SK-N-MC (cell line): ENCODE measurements around the gene RP9.

Experiments
- EZH2 ChIP-seq: fragments of 200-600 bp; sonication (generic); IDR thresholded peaks from one replicate; pipeline ENCODE4 v1.6.1; 2017; ENCODE audit warnings: antibody characterized with exemption
- POLR2AphosphoS5 ChIP-seq: IDR thresholded peaks from 2 replicates; pipeline ENCODE4 v1.6.1; 2012; ENCODE audit warnings: mild to moderate bottlenecking, low read depth, low read length, borderline replicate concordance

GRCh38 chr7:33129806-33130153 lies 20.6 kb upstream of the RP9 start:
- TF ChIP-seq POLR2AphosphoS5 (no peak), EZH2 (no peak)
